Measurements from ENCODE around the gene RAB39A.

RAB39A gene

GRCh38 chr11:107962181-107962580 is 33.9 kb downstream of the RAB39A start:
- DNase-seq: no peak

GRCh38 chr11:107963091-107963490 is 34.8 kb downstream of the RAB39A start:
- no peak for DNase-seq

GRCh38 chr11:107969219-107969618 is 41.0 kb downstream of the RAB39A start:
- no peak for DNase-seq

GRCh38 chr11:107970049-107970448 is 41.8 kb downstream of the RAB39A start:
- no peak for DNase-seq

- DNase-seq: no peak
Observed at GRCh38 chr11:107973641-107974040, 45.4 kb downstream of the RAB39A start.

GRCh38 chr11:107988397-107989158 is 60.3 kb downstream of the RAB39A start:
- DNase-seq: no peak

GRCh38 chr11:107991868-107992414 is 63.7 kb downstream of the RAB39A start:
- no peak for DNase-seq

- DNase-seq: no peak
Observed at GRCh38 chr11:107996006-107996776, 67.9 kb downstream of the RAB39A start.

- no peak for DNase-seq
Observed at GRCh38 chr11:107998761-107999160, 70.5 kb downstream of the RAB39A start.

GRCh38 chr11:107999759-108000455 is 71.7 kb downstream of the RAB39A start:
- peak; percentile 14 for DNase-seq

- DNase-seq: no peak
Observed at GRCh38 chr11:108002476-108002875, 74.2 kb downstream of the RAB39A start.

GRCh38 chr11:108003623-108004022 is 75.4 kb downstream of the RAB39A start:
- DNase-seq: no peak

GRCh38 chr11:108007819-108008218 is 79.6 kb downstream of the RAB39A start:
- DNase-seq: no peak

GRCh38 chr11:108008656-108009496 is 80.6 kb downstream of the RAB39A start, which contains the start of gene CUL5:
CUL5 (plus strand) TSS chr11:108008898; CDS start chr11:108009349, 451 bp downstream.
- DNase-seq: peak; percentile 91

- peak; percentile 15 for DNase-seq
Observed at GRCh38 chr11:108009497-108010370, 81.5 kb downstream of the RAB39A start.

GRCh38 chr11:108012139-108012725 is 84.0 kb downstream of the RAB39A start:
- DNase-seq: no peak
